GM19395 (cell line): ENCODE results near the gene GATA6.

Experiments used
- ATAC-seq: cut with Tn5 transposase; IDR thresholded peaks from one replicate; pipeline ENCODE4 v1.9.1; 2021; ENCODE audit warnings: mild to moderate bottlenecking, moderate library complexity; ENCODE audit not compliant: unreplicated experiment

The GATA6 gene

GRCh38 chr18:22169011-22169888, at the start of gene GATA6:
Gene GATA6, plus strand, starts transcription at chr18:22169589. Its CDS starts 1,556 bp downstream, at chr18:22171145.
- ATAC-seq, result peak; percentile 48

DNA sequence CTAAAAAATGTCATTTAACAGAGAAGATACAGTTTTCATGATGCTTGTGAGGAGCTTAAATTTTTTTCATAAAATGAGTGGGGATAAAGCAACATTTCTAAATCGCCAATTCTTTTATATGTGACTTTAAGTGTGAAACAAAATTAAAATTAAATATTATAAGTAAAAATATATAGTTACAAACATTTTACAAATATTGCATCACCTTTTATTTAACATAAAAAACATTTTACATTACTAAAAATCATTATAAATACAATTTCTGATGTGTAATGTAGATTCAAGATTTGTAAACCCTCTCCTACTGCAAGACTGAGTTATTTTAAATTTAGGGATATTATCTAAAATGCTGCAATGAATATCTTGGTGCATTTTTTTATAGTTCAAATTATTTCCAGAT, 44.4 kb upstream of the GATA6 start:
- no peak for ATAC-seq

- no peak for ATAC-seq
Measured at GRCh38 chr18:22128954-22129353, 40.4 kb upstream of the GATA6 start.

DNA sequence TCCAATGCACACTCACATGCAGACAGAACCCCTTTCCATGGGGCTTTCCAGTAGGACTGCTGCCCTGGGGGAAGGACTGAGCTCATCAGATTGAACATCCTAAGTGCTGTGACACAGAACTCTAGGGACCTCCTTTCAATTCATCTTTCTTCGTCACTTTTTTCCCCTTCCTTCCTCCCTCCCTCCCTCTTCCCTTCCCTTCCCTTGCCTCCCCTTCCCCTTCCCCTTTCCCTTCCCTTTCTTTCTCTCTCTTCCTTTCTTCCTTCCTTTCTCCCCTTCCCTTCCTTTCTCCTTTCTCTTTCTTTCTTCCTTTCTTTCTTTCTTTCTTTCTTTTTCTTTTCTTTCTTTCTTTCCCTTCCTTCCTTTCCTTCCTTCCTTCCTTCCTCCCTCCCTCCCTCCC, 39.6 kb upstream of the GATA6 start:
- ATAC-seq, result no peak

GRCh38 chr18:22132258-22132657, 37.1 kb upstream of the GATA6 start:
- no peak for ATAC-seq

DNA sequence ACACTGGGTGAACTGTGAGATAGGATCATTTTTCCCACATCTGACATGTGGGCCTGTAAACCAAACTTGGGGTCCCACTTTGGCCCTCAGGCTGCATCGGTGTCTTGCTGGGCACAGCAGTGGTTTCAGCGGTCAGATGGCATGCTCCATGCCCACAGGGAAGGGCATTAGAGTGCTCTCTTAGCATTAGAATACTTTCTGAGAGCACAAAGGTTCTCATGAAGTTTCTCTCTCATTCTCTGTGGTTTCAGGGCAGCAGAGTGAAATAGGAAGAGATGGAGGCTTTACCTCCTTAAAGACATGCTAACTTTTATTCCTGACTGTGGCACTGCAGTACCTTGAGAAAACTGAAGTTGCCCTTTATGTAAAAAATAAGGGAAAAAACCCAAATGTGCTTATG, 36.6 kb upstream of the GATA6 start:
- ATAC-seq, result no peak

DNA sequence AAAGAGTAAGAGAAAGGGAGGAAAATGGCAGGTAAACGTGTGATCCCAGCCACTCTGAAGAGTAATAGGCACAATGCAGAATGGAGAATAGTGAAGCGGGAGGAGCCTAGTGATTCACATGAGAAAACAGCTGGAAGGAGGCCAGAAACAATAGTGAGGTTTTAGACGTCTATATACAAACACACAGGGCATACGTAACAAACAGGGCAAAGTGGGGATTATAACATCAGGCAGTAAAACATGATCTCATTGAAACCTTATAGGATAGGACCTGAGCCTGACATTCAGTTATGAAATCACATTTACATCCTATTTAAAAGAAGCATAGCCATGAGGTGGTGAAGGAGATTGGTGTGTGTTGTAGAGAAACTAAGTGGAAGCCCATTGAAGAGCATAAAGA, 33.0 kb upstream of the GATA6 start:
- no peak for ATAC-seq

DNA sequence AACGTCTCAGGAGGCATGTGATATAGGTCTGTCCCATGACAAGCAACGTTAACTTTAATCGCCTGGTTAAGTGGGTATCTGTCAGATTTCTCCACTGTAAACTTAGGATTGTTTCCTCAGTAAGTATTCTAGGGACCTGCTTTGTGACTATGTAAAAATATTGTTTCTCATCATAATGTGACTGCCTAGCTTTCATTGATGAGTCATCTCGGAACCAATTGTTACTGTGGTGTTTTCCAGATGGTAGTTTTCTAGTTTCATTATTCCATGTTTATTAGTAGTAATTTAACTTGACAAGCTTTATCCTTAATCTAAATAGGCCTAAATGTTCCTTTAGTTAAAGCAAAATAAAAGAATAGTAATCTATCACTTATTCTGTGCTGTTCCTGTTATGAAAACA, 28.2 kb upstream of the GATA6 start:
- ATAC-seq, result no peak

GRCh38 chr18:22143347-22144340, 25.7 kb upstream of the GATA6 start:
- no peak for ATAC-seq

DNA sequence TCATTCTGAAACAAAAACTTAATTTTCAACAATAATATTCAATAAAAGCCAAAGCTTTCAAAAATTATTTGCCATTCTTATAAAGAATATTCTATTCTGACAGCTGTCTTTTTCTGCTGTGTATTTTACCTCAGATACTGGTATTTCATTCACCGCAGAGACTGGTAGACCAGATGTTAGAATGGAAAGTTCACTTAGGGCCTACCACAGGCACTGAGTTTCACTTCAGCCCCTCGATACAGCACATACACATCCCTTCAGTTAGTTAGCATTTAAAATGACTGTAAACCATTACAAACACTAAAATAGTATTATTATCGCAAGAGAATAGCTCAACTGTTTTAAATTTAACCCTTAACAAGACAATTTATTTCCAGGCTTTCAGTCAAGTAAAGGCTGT, 24.2 kb upstream of the GATA6 start:
- ATAC-seq, result no peak

GRCh38 chr18:22149710-22150109, 19.7 kb upstream of the GATA6 start:
- ATAC-seq, result no peak

DNA sequence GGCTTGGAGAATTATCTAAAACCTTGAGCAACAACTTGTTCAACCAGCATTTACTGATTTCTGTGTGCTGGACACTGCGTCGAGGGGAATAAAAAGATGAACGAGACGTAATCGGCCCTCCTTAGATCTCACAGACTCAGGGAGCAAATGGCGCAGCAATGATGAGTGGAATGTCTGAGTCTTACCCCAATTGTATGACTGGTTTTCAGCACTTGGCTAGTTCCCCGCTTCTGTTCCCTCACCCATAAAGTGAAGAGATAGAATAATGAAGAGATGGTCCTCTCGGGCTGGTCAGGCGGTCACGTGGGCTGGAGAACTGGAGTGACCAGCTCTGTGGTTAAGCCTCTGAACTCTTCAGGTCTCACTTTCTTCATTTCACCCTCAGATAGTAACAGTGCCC, 17.3 kb upstream of the GATA6 start:
- no peak for ATAC-seq

GRCh38 chr18:22153428-22153827, 16.0 kb upstream of the GATA6 start:
- no peak for ATAC-seq

DNA sequence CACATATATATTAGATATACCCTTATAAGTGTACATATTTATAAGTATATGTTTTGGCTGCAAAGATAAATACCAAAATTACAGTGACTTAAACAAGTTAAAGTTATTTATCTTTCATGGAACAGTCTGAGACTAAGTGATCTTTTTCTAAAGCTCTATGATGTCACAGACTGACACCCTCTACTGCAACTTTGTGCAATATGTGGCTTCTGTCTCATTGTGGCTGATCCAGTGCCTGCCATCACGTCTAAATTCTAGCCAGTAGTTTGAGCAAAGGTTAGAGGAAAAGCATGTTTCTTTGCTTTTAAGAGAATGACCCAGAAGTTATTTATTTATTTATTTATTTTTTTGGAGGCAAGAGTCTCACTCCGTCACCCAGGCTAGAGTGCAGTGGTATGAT, 13.8 kb upstream of the GATA6 start:
- ATAC-seq, result no peak

DNA sequence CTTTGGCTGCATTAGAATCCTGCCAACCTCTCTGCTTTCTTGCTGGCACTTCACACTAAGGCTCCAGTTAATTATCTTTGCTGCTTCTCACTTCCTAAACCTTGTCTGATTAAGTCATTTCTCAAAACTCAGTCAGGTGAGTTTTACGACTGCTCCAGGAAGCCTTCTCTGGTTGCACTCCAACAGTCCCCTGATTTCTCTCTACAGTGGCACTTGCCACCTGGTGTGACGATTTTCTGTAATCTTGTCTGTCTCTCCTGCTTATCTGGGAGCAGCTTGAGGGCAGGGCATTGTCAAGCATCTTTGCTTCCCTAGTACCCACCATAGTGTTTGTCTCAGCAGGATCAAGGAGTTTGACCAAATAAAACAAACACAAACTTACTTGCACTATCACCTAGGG, 10.4 kb upstream of the GATA6 start:
- no peak for ATAC-seq

DNA sequence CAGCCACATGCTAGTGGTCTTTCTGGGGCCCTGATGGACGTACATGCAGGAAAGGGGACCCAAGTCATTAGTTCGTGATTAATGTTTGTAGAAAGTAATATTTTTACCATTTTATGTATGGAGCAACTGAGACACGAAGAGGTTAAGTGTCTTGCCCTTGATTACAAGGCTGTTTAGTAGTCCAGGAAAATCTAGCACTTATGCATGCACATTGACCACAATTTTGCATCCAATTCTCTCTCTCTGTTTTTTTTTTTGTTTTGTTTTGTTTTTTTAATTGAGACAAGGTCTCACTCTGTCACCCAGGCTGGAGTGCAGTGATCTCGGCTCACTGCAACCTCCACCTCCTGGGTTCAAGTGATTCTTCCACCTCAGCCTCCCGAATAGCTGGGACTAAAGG, 8.3 kb upstream of the GATA6 start:
- no peak for ATAC-seq

DNA sequence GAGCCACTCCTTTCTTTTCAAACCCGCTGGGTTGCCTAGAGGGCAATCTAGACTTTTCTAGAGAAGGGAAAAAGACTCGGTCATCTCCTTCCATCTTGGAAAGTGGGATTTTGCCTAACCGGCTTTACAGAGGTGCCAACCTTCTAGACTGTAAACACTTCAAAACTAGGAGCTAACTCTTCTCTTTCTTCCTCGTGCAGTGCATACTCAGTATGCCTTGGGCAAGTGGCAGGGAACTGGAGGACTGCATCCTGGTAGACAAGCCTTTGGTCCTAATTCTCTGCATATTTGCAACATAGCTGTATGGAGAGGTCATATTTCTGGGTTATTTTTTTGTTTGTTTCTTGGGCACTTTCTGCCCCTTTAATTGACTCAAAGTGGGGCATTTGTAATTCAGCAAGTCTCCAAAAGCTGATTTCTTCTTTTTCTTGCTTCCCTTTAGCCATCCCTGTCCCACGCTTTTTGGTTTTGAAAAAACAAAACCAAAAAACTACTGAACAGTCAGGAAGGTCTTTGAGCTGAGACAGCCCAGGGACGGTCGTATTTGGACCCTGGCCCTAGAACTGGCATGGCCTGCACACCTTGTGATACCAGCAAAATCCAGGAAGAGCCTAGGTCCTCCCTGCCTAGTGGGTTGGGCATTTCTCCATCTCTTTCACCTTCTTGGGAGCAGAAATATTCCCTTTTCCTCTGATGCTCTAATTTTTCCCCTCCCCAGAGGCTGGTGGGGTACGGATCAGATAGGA, 5.8 kb upstream of the GATA6 start:
- ATAC-seq, result no peak

DNA sequence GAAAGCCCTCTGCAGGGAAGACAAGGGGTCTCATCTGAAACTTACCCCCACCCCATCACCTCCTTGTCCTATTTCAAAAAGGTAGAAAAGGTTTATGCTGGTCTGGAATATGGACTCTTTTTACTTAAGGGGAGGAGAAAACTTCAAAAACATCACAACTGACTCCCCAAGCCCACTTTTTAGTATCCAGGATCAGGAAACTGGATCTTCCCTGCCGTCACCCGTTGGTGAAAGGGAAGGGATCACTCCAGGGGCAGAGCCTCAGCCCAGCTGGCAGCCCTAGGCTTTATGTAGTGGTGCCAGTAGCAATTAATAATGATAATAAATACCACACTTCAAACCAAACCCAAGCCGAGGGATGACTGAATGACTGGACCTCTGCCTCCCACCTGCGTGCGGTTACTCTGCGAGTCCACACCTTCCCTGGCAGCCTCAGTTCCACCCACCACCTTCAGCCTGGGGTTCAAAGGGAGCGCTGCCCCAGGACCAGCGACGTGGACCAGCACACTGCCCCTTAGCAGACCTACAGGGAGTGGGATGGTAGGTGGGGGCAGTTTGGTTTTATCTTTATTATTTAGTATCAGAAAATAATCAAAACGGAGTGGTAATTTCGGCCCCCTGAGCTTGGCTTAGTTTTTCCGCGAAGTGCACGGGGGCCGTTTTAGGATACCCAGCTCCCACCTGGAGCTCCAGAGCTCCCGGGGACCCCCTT, 4.9 kb upstream of the GATA6 start:
- ATAC-seq, result no peak

DNA sequence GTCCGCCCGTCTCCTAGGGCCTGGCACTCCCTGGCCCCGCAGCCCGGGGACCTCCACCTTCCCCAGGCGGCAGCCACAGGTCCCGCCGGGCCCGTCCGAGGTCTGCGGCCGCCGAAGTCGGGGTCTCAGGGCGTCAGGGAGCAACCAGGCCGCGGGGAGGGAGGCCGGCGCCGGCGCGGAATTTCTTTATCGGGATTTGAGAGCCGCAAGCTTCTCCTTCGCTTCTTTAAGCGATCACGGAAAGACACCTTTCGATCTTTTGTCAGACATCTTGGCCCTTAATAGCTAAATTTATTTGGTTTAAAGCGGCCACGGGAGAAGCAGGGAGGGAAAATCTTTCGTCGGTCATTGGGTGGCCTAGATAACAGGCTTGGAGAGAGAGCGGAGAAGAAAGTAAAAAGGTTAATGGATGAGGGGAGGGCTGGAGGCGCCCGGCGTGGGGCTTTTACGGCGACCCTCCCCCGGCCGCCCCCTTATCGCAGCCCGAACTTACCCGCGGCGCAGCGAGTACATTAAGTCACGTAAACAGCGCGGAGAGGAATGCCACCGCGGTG, 4.3 kb upstream of the GATA6 start:
- no peak for ATAC-seq

GRCh38 chr18:22165603-22166068, 3.8 kb upstream of the GATA6 start:
- no peak for ATAC-seq
